GM13976 (cell line): ENCODE results near the gene CNTNAP2.

Experiments
- DNase-seq: peaks from one replicate; pipeline ENCODE4 v3.0.0; 2012; ENCODE audit warnings: low spot score
- CTCF ChIP-seq: IDR thresholded peaks from 2 replicates; pipeline ENCODE4 v1.5.1; 2012; ENCODE audit warnings: borderline replicate concordance, mild to moderate bottlenecking; ENCODE audit not compliant: insufficient read depth; ENCODE audit errors: extremely low read depth, missing control alignments, control extremely low read depth
- in situ Hi-C: fragments of 300-500 bp; cut with MboI; formaldehyde crosslinking; loops from one replicate; pipeline ENCODE4 v1.12.0; 2022; ENCODE audit warnings: low sequenced_read_pairs, mixed read lengths, inconsistent platforms; ENCODE audit not compliant: unreplicated experiment

CNTNAP2 gene

GRCh38 chr7:147809786-147810185 is 1693.2 kb downstream of the CNTNAP2 start:
- no peak for DNase-seq
- in situ Hi-C loops, result no loop called here
- no peak for TF ChIP-seq CTCF

- in situ Hi-C loops, result no loop called here
- no peak for TF ChIP-seq CTCF
- DNase-seq, result no peak
Observed at GRCh38 chr7:147810269-147810668, 1693.7 kb downstream of the CNTNAP2 start.

DNA sequence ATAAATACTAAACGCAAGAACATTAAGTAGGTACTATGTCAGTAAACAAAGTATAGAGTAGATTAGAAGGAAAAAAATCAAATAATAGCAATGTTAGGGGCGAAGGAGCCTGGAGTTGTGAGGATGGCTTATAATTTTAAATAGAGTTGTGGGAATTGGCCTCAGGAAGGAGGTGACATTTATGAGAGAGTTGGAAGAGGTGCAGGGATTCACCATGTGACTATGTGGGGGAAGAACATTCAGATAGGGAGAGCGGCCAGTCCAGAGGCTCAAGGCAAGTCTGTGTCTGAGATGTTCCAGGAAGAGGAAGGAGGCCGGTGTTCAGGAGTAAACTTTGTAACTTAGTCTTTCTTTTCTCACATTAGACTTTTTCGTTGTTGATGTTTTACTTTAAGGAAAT is 1695.3 kb downstream of the CNTNAP2 start:
- TF ChIP-seq CTCF, result no peak
- DNase-seq, result no peak
- in situ Hi-C loops, result no loop called here

GRCh38 chr7:147813316-147813715 is 1696.7 kb downstream of the CNTNAP2 start:
- in situ Hi-C loops, result no loop called here
- TF ChIP-seq CTCF, result no peak
- no peak for DNase-seq

GRCh38 chr7:147818317-147818716 is 1701.7 kb downstream of the CNTNAP2 start:
- in situ Hi-C loops, result no loop called here

GRCh38 chr7:147824671-147825070 is 1708.1 kb downstream of the CNTNAP2 start:
- DNase-seq, result no peak
- in situ Hi-C loops, result no loop called here
- no peak for TF ChIP-seq CTCF

More at GRCh38 chr7:147818317-147818716, 1701.7 kb downstream of the CNTNAP2 start:
- TF ChIP-seq CTCF, result no peak
- DNase-seq, result no peak

DNA sequence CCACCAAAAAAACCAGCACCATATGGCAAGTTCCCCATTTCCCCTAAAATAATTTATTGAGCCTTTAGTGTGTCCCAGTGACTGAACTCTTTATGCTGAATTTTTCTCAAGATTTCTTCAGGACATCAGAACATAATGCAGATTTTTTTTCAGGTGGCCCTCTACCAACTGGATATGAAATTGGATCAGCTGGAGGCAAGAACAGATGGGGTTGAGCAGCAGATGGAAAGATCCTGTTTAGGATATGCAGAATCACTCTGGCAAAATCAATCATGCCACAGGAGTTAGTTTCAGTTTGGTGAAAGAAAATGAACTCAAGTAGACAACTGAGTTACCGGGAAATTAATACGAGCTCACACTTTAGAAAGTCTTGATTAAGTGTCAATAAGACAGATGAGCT is 1712.4 kb downstream of the CNTNAP2 start:
- no peak for TF ChIP-seq CTCF
- in situ Hi-C loops, result no loop called here
- DNase-seq, result no peak
